ENCODE measurements around the gene MCC.

- TF ChIP-seq EZH2 (IDR thresholded peaks at IDR 0.05; ENCODE audit: insufficient read depth, poor library complexity, severe bottlenecking) (no peak), EZH2phosphoT487 (IDR thresholded peaks at IDR 0.05; ENCODE audit: insufficient read depth, low read depth) (no peak)
Measured at GRCh38 chr5:113029614-113030013, 458.6 kb downstream of the MCC start.
